PC-9 (cell line): ENCODE results near the gene RASL10B.

Experiments
- CTCF ChIP-seq: fragments of 200-600 bp; sonication (generic); conservative IDR thresholded peaks from 2 replicates; pipeline ENCODE4 v1.6.1; 2017; ENCODE audit warnings: mixed run types, antibody characterized with exemption, mild to moderate bottlenecking, moderate library complexity
- EZH2 ChIP-seq: fragments of 200-600 bp; sonication (generic); IDR thresholded peaks from 2 replicates; pipeline ENCODE4 v1.8.0; 2017; ENCODE audit warnings: antibody characterized with exemption, low read depth

GRCh38 chr17:35738519-35739133 is 7.2 kb downstream of the RASL10B start:
- no peak for TF ChIP-seq CTCF
- no peak for TF ChIP-seq EZH2
